ENCODE data around the gene GJA10. TPM values are rescaled to one million over a fixed set of nuclear protein-coding genes. Genes with fewer than 3 reads are reported as not detected.

The GJA10 gene
- total and polyA plus RNA-seq, 12 donors: not detected

- H3K36me3 ChIP-seq (replicated peaks in 1 of 2): no peaks in the 10 kb centered on the region
- TF ChIP-seq, protein P1, sequence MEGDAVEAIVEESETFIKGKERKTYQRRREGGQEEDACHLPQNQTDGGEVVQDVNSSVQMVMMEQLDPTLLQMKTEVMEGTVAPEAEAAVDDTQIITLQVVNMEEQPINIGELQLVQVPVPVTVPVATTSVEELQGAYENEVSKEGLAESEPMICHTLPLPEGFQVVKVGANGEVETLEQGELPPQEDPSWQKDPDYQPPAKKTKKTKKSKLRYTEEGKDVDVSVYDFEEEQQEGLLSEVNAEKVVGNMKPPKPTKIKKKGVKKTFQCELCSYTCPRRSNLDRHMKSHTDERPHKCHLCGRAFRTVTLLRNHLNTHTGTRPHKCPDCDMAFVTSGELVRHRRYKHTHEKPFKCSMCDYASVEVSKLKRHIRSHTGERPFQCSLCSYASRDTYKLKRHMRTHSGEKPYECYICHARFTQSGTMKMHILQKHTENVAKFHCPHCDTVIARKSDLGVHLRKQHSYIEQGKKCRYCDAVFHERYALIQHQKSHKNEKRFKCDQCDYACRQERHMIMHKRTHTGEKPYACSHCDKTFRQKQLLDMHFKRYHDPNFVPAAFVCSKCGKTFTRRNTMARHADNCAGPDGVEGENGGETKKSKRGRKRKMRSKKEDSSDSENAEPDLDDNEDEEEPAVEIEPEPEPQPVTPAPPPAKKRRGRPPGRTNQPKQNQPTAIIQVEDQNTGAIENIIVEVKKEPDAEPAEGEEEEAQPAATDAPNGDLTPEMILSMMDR (IDR thresholded peaks at IDR 0.05): no peak
- no peak for TF ChIP-seq POLR2A (IDR thresholded peaks at IDR 0.05)
- H3K4me1 ChIP-seq (replicated peaks in 1 of 2): no peaks in the 10 kb centered on the region
- no peak overlapping the region for H3K27ac ChIP-seq
- intact Hi-C loops (cut with DNase I): no loop called here
- 88 to 94% (median 90%) methylated on average over 19 of the region's 19 CpGs for WGBS, 4 donors
- H3K4me3 ChIP-seq: no peak overlapping the region
- no peaks in the 10 kb centered on the region for H3K27me3 ChIP-seq
- DNase-seq: no peak
- H3K9me3 ChIP-seq (replicated peaks in 1 of 3): no peaks in the 10 kb centered on the region
Observed at GRCh38 chr6:89934685-89935366, 40.6 kb downstream of the GJA10 start.

DNA sequence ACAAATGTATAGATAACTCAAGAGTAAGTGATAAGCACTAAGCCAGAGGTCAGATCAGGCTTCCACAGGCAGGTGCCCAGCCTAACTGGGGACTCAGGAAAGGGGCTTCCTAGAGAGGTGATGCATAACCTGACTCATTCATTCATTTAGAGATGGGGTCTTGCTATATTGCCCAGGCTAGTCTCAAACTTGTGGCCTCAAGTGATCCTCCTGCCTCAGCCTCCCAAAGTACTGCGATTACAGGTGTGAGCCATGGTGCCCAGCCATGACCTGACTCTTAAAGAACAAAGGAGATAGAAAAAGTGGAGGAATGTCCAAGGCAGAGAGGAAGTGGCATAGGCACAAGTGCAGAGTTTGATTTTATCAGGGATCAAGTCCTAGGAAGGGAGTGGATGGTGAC is 41.9 kb downstream of the GJA10 start:
- Histone ChIP-seq H3K9me3 (replicated peaks in 1 of 3) (no peaks in the 10 kb centered on the region), H3K4me3 (no peak overlapping the region), H3K4me1 (replicated peaks in 1 of 2) (no peaks in the 10 kb centered on the region), H3K27me3 (no peaks in the 10 kb centered on the region), H3K36me3 (replicated peaks in 1 of 2) (no peaks in the 10 kb centered on the region), H3K27ac (no peak overlapping the region)
- intact Hi-C loops (cut with DNase I): no loop called here
- WGBS, 4 donors: 92 to 100% (median 96%) methylated on average over 1 of the region's 1 CpG
- TF ChIP-seq POLR2A (IDR thresholded peaks at IDR 0.05): no peak
- TF ChIP-seq, protein P1 (IDR thresholded peaks at IDR 0.05): no peak
- no peak for DNase-seq

DNA sequence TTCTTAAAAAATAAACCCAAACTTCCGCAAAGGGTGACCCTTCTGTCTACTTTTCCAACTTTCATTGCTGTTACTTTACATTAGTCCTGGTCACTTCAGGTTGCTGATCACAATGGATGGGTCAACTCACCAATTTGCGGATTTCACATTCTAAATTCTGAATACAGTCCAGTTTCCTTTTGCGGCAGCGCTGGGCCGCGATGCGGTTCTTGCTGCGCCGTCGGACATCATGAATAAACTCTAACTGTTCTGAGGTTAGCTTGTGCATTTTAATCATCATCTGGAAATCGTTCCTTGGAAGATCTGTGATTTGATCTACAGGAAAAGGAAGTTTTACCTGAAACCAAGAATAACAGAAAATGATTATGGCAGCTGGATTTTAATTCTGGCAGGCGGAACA is 43.7 kb downstream of the GJA10 start:
- DNase-seq: no peak
- intact Hi-C loops (cut with DNase I): loop anchor here in 1 of 2 donors (2.0 kb wide), 1 partner anchor 545 kb away; no protein-coding TSS in a partner anchor
- 86 to 95% (median 89%) methylated on average over 12 of the region's 12 CpGs for WGBS, 4 donors
- Histone ChIP-seq H3K27me3 (no peaks in the 10 kb centered on the region), H3K4me3 (no peak overlapping the region), H3K9me3 (replicated peaks in 1 of 3) (no peaks in the 10 kb centered on the region), H3K36me3 (replicated peaks in 1 of 2) (no peaks in the 10 kb centered on the region), H3K4me1 (replicated peaks in 1 of 2) (no peaks in the 10 kb centered on the region), H3K27ac (no peak overlapping the region)
- TF ChIP-seq, protein P1 (IDR thresholded peaks at IDR 0.05): no peak
- no peak for TF ChIP-seq POLR2A (IDR thresholded peaks at IDR 0.05)

DNA sequence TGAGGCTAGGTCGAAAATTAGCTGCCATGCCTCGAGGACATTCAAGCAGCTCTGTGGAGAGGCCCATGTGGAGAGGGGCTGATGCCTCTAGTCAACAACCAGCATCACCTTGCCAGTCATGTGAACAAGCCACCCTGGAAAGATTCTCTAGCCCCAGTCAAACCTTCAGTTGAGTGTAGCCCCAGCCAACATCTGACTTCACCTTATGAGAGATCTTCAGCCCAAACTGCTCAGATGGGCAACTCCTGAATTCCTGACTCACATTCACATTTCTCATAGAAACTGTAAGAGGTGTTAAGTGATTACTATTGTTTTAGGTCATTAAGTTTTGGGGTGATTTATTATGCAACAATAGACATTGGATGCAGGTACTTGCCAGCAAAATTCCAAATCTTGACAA is 44.9 kb downstream of the GJA10 start:
- H3K4me3 ChIP-seq: no peak overlapping the region
- no peaks in the 10 kb centered on the region for H3K9me3 ChIP-seq (replicated peaks in 1 of 3)
- no peak overlapping the region for H3K27ac ChIP-seq
- DNase-seq: no peak
- intact Hi-C loops (cut with DNase I): loop anchor here in 1 of 2 donors (2.0 kb wide), 1 partner anchor 544 kb away; no protein-coding TSS in a partner anchor
- H3K27me3 ChIP-seq: no peaks in the 10 kb centered on the region
- H3K4me1 ChIP-seq (replicated peaks in 1 of 2): no peaks in the 10 kb centered on the region
- H3K36me3 ChIP-seq (replicated peaks in 1 of 2): no peaks in the 10 kb centered on the region
- TF ChIP-seq, protein P1 (IDR thresholded peaks at IDR 0.05): no peak
- no peak for TF ChIP-seq POLR2A (IDR thresholded peaks at IDR 0.05)
- WGBS, 4 donors: 81 to 100% (median 86%) methylated on average over 2 of the region's 2 CpGs
